Measurements from ENCODE around the gene ZNF460. TPM values are rescaled to one million over a fixed set of nuclear protein-coding genes. Genes with fewer than 3 reads are reported as not detected.
A peak's percentile ranks its signal among the peaks of the same experiment; 100 is the strongest.
"Not testable (repeated sequence)": the region's sequence is repeated elsewhere in the genome, so short reads cannot be mapped to it uniquely, and the experiment has no call there.

The ZNF460 gene
- 119 TPM for total RNA-seq (ENCODE audit: insufficient read depth, low replicate concordance)

GRCh38 chr19:57280165-57280961, at the start of gene ZNF460:
Gene ZNF460, plus strand, starts transcription at chr19:57280485. Its CDS starts 322 bp downstream, at chr19:57280807.
- peak; percentile 99 for DNase-seq (ENCODE audit: low spot score)

- no peak for DNase-seq (ENCODE audit: low spot score)
Measured at GRCh38 chr19:57231686-57232085, 48.6 kb upstream of the ZNF460 start.

GRCh38 chr19:57233207-57233606, 47.1 kb upstream of the ZNF460 start:
- DNase-seq (ENCODE audit: low spot score) = no peak

- DNase-seq (ENCODE audit: low spot score) = no peak
Measured at GRCh38 chr19:57239982-57240310, 40.3 kb upstream of the ZNF460 start.

- peak; percentile 96 for DNase-seq (ENCODE audit: low spot score)
Measured at GRCh38 chr19:57240311-57241090, 39.8 kb upstream of the ZNF460 start, which contains the start of gene ZNF805. Gene ZNF805, plus strand, starts transcription at chr19:57240632. Its CDS starts 260 bp downstream, at chr19:57240892.

GRCh38 chr19:57241176-57241575, 39.1 kb upstream of the ZNF460 start:
- peak; percentile 14 for DNase-seq (ENCODE audit: low spot score)

GRCh38 chr19:57242821-57243220, 37.5 kb upstream of the ZNF460 start:
- DNase-seq (ENCODE audit: low spot score) = no peak

GRCh38 chr19:57244513-57244912, 35.8 kb upstream of the ZNF460 start:
- DNase-seq (ENCODE audit: low spot score) = no peak

GRCh38 chr19:57245066-57245465, 35.2 kb upstream of the ZNF460 start:
- DNase-seq (ENCODE audit: low spot score) = no peak

- DNase-seq (ENCODE audit: low spot score) = no peak
Measured at GRCh38 chr19:57245959-57246358, 34.3 kb upstream of the ZNF460 start.

- DNase-seq (ENCODE audit: low spot score) = no peak
Measured at GRCh38 chr19:57248646-57249045, 31.6 kb upstream of the ZNF460 start.

GRCh38 chr19:57249329-57249728, 31.0 kb upstream of the ZNF460 start:
- DNase-seq (ENCODE audit: low spot score) = no peak

GRCh38 chr19:57253767-57254166, 26.5 kb upstream of the ZNF460 start:
- DNase-seq (ENCODE audit: low spot score) = not testable (repeated sequence)

GRCh38 chr19:57262044-57262443, 18.2 kb upstream of the ZNF460 start:
- no peak for DNase-seq (ENCODE audit: low spot score)

GRCh38 chr19:57263244-57263741, 17.0 kb upstream of the ZNF460 start:
- no peak for DNase-seq (ENCODE audit: low spot score)

- DNase-seq (ENCODE audit: low spot score) = no peak
Measured at GRCh38 chr19:57267291-57267690, 13.0 kb upstream of the ZNF460 start.

- peak; percentile 23 for DNase-seq (ENCODE audit: low spot score)
Measured at GRCh38 chr19:57269515-57270250, 10.6 kb upstream of the ZNF460 start.

GRCh38 chr19:57271280-57271679, 9.0 kb upstream of the ZNF460 start:
- no peak for DNase-seq (ENCODE audit: low spot score)

GRCh38 chr19:57273014-57273413, 7.3 kb upstream of the ZNF460 start:
- no peak for DNase-seq (ENCODE audit: low spot score)

- DNase-seq (ENCODE audit: low spot score) = no peak
Measured at GRCh38 chr19:57276430-57276829, 3.9 kb upstream of the ZNF460 start.

- peak; percentile 80 for DNase-seq (ENCODE audit: low spot score)
Measured at GRCh38 chr19:57278481-57278880, 1.8 kb upstream of the ZNF460 start.

Measured in umbilical cord (tissue), 2 donors.